ENCODE measurements around the gene RAB14.

RAB14 gene

GRCh38 chr9:121172726-121173487 is 28.8 kb downstream of the RAB14 start:
- peaks cover 4 to 75% of the 10 kb centered on the region in 2 experiments for H3K36me3 ChIP-seq (ENCODE audit: control insufficient read depth in 2 of 2, insufficient read depth in 1 of 2, low read length in 2 of 2)
- CTCF ChIA-PET, result interaction anchor here (0.5 to 1.1 kb wide), 2 partner anchors 11 to 25 kb away, joined by 3 to 6 read pairs; no protein-coding TSS in a partner anchor
- H3K9me3 ChIP-seq (ENCODE audit: control insufficient read depth, insufficient read depth, low read depth, low read length), result no peaks in the 10 kb centered on the region
- no peaks in the 10 kb centered on the region for H3K4me1 ChIP-seq (ENCODE audit: control insufficient read depth, insufficient read depth, low read length)
- H3K4me3 ChIP-seq (ENCODE audit: low read depth, low read length), result no peak overlapping the region
- TF ChIP-seq ZBTB8A (tag by site-specific recombination; IDR thresholded peaks at IDR 0.05) (no peak), PBX3 (CRISPR knock-in tag; IDR thresholded peaks at IDR 0.05) (no peak), ZNF146 (tag by site-specific recombination; IDR thresholded peaks at IDR 0.05) (no peak), TSHZ1 (tag by site-specific recombination; IDR thresholded peaks at IDR 0.05; ENCODE audit: borderline replicate concordance) (no peak), KLF1 (tag by site-specific recombination; IDR thresholded peaks at IDR 0.05) (no peak), ZNF654 (tag by site-specific recombination; IDR thresholded peaks at IDR 0.05; ENCODE audit: low read depth) (no peak), ZNF777 (tag by site-specific recombination; IDR thresholded peaks at IDR 0.05; ENCODE audit: borderline replicate concordance) (no peak), ZSCAN18 (tag by site-specific recombination; IDR thresholded peaks at IDR 0.05) (no peak), ZNF600 (tag by site-specific recombination; IDR thresholded peaks at IDR 0.05) (no peak), ZNF660 (tag by site-specific recombination; IDR thresholded peaks at IDR 0.05) (no peak), PRDM1 (tag by site-specific recombination; IDR thresholded peaks at IDR 0.05) (no peak), ZNF362 (tag by site-specific recombination; IDR thresholded peaks at IDR 0.05) (no peak), ZNF514 (tag by site-specific recombination; IDR thresholded peaks at IDR 0.05) (no peak), ZNF239 (tag by site-specific recombination; IDR thresholded peaks at IDR 0.05) (no peak), ZNF423 (tag by site-specific recombination; IDR thresholded peaks at IDR 0.05) (no peak), ZSCAN4 (tag by site-specific recombination; IDR thresholded peaks at IDR 0.05) (no peak), ZBTB21 (tag by site-specific recombination; IDR thresholded peaks at IDR 0.05) (no peak), ZNF140 (tag by site-specific recombination; IDR thresholded peaks at IDR 0.05) (no peak), GLIS1 (tag by site-specific recombination; IDR thresholded peaks at IDR 0.05) (no peak)
- POLR2A ChIA-PET, result no interaction called here
- H3K27ac ChIP-seq (ENCODE audit: extremely low read depth, low read depth, low read length), result no peak overlapping the region

Data from HEK293 (cell line).